WERI-Rb-1 (cell line): ENCODE data around the gene COLEC11.

Source experiments
- DNase-seq: peaks from one replicate; pipeline ENCODE4 v3.0.0-alpha.2; 2020
- H3K27ac ChIP-seq: fragments of 250-450 bp; sonication (Bioruptor Pico); 2 replicates; pipeline ENCODE4 v1.5.1; 2020; ENCODE audit warnings: mild to moderate bottlenecking, moderate library complexity
- H3K27me3 ChIP-seq: fragments of 250-450 bp; sonication (Bioruptor Pico); 2 replicates; pipeline ENCODE4 v1.5.1; 2021; ENCODE audit warnings: mild to moderate bottlenecking, low read depth, moderate library complexity; ENCODE audit not compliant: insufficient read depth, severe bottlenecking
- H3K36me3 ChIP-seq: fragments of 250-450 bp; sonication (Bioruptor Pico); 2 replicates; pipeline ENCODE4 v1.5.1; 2020; ENCODE audit warnings: mild to moderate bottlenecking, moderate library complexity
- H3K4me3 ChIP-seq: 2 replicates; pipeline ENCODE4 v1.5.1; 2011; ENCODE audit warnings: low read depth, mild to moderate bottlenecking, control low read depth, low read length
- H3K9me3 ChIP-seq: fragments of 250-450 bp; sonication (Bioruptor Pico); 2 replicates; pipeline ENCODE4 v1.5.1; 2021; ENCODE audit warnings: mild to moderate bottlenecking, moderate library complexity; ENCODE audit not compliant: severe bottlenecking
- TF ChIP-seq, protein P1 (sequence below): IDR thresholded peaks from 2 replicates; pipeline ENCODE4 v1.5.1; 2011; ENCODE audit warnings: low read depth, mild to moderate bottlenecking, control low read depth, inconsistent platforms, low read length

Gene COLEC11

DNA sequence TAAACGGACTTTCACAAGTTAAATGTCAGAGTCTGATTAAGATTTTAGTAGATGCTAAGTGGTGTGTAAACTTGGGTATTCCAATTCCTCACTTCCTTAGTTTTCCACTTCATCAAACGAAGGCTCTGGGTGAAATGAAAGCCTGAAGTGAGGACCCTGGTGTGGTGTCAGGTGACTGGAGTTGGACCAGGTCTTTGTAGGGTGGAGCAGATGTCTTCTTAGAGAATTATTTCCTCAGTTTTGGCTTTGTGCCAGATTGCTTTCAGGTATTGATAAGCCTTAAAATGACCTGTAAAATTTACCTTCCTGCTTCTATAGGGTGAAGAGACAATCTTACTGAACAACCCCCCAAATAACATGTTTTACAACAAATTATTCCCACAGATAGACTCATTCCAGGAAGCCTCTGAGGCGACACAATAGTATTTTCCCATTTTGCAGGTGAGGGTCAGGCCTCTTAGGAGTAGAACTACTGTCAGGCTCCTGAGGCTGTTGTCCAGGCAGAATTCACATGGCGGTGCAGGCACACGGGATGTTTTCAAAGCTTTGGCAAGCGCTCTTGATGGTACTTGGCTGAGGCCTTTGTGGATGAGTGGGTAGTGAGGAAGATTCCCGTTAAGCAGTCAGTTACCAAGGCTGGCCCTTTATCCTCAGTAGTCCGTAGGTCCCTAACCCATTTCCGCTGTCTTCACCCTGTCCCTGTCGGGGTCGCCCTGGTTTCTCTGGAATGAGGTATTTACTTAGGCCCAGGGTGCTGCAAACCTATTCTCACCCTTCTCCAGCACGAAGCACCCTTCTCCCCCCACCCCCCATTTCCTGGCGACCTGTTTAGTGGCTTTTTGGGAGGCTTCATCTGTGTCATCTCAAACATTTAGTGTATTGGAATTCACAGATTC lies 13.3 kb upstream of the COLEC11 start:
- Histone ChIP-seq H3K27ac (no peak overlapping the region), H3K27me3 (no peaks in the 10 kb centered on the region), H3K36me3 (peaks cover 93% of the 10 kb centered on the region), H3K4me3 (no peak overlapping the region), H3K9me3 (no peaks in the 10 kb centered on the region)
- TF ChIP-seq, protein P1, sequence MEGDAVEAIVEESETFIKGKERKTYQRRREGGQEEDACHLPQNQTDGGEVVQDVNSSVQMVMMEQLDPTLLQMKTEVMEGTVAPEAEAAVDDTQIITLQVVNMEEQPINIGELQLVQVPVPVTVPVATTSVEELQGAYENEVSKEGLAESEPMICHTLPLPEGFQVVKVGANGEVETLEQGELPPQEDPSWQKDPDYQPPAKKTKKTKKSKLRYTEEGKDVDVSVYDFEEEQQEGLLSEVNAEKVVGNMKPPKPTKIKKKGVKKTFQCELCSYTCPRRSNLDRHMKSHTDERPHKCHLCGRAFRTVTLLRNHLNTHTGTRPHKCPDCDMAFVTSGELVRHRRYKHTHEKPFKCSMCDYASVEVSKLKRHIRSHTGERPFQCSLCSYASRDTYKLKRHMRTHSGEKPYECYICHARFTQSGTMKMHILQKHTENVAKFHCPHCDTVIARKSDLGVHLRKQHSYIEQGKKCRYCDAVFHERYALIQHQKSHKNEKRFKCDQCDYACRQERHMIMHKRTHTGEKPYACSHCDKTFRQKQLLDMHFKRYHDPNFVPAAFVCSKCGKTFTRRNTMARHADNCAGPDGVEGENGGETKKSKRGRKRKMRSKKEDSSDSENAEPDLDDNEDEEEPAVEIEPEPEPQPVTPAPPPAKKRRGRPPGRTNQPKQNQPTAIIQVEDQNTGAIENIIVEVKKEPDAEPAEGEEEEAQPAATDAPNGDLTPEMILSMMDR, result no peak
- DNase-seq, result no peak

DNA sequence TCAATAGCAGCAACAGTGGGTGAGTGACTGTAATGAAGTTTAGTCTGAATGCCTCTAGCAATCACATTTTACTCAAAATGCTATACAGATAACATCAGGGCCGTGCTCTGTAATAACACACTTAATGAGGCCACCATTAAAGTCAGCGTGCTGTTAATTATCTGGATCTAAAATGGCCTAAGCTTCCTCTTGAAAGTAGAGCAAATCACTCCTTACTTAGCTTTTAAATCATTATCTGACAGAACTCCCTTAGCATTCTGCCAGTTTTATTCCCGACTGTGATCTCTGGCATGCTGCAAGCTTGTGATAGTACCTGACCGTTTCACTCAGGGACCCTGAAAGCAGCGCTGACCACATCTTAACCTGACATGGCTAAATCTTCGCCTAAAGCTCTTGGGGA lies 10.8 kb upstream of the COLEC11 start:
- Histone ChIP-seq H3K36me3 (peaks cover 74% of the 10 kb centered on the region), H3K27ac (no peak overlapping the region), H3K4me3 (no peak overlapping the region), H3K27me3 (no peaks in the 10 kb centered on the region), H3K9me3 (no peaks in the 10 kb centered on the region)
- TF ChIP-seq, protein P1, result no peak
- DNase-seq, result no peak

DNA sequence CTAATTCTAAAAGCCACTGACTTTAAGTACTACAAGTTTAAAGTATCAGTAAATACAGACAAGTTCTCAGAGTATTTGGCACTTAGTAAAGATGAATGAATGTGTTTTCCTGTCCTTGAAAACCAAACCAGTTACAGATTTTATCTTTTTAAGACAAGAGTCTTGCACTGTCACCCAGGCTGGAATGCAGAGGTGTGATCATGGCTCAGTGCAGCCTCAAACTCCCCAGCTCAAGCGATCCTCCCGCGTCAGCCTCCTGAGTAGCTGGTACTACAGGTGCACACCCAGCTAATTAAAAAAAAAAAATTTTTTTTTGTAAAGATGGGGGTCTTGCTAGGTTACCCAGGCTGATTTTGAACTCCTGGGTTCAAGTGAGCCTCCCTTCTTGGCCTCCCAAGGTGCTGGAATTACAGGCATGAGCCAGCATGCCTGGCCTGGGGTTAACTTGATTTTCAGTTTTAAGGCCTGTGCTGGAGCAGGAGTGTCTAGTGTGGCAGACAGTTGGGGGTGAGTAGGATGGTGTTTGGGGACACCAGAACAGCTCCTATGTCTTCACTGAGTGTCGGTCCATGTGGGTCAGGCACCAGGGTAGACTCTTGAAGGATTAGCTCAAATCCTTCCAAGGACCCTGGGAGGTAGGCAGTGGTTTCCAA lies 10.2 kb upstream of the COLEC11 start:
- H3K27me3 ChIP-seq, result no peaks in the 10 kb centered on the region
- DNase-seq, result no peak
- H3K36me3 ChIP-seq, result peaks cover 71% of the 10 kb centered on the region
- TF ChIP-seq, protein P1, result no peak
- H3K9me3 ChIP-seq, result no peaks in the 10 kb centered on the region
- H3K27ac ChIP-seq, result no peak overlapping the region
- no peak overlapping the region for H3K4me3 ChIP-seq

DNA sequence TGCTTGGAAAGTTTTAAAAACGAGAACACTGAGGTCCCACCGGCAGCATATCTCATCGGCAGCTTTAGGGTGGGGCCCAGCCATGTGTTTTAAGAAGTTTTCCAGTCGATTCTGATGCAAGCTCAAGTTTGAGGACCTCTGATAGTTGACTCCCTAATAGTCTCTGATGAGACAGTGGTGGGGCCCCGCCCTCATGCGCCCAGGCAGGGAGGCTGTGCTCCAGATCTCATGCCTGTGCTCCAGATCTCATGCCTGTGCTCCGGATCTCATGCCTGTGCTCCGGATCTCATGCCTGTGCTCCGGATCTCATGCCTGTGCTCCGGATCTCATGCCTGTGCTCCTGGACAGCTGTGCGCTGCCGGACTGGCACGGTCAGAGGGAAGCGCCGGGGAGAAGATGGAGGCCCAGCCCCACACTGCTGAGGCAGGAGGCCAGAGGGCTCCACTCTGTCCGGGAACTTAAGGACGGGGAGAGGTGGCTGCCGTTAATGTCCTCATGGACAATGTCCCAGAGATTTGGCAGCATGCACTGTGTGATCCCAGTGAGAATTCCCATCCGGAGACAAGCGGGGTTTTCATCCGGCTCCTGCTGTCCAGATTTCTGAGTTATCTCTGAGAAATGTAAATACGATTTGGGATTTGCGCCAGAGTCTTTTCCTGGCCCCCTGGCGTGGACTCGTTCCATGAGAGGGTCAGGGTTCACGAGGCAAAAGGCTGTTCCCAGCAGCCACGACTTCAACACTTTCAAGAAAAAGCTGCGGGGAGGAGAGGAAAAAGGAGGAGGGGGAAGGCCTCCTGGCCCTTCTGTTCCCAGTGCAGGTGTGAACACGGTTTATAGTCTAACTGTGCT lies 9.4 kb upstream of the COLEC11 start:
- TF ChIP-seq, protein P1, result no peak
- Histone ChIP-seq H3K4me3 (no peak overlapping the region), H3K36me3 (peaks cover 63% of the 10 kb centered on the region), H3K9me3 (no peaks in the 10 kb centered on the region), H3K27ac (no peak overlapping the region), H3K27me3 (no peaks in the 10 kb centered on the region)
- no peak for DNase-seq

DNA sequence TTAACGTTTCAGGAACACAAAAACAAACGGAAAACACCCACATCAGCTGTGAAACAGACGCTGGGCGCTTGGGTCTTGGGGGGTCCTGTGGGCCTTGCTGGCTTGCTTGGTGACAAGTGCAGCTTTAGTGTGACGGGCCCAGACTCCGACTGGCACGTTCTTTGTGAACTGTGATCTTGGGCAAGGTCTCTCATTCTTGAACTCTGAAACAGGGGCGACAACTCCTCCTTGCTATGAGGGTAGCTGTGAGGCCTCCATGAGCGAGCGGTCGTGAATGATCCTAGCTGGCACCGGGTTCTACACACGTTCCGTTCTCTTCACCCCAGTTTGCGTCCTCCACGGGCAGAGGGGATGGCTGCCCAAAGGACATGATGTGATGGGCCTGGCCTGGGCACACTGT lies 8.7 kb upstream of the COLEC11 start:
- Histone ChIP-seq H3K36me3 (peaks cover 56% of the 10 kb centered on the region), H3K27me3 (no peaks in the 10 kb centered on the region), H3K4me3 (no peak overlapping the region), H3K27ac (no peak overlapping the region), H3K9me3 (no peaks in the 10 kb centered on the region)
- no peak for DNase-seq
- TF ChIP-seq, protein P1, result no peak
